ENCODE results near the gene EPM2AIP1.
"Not testable (repeated sequence)": the region's sequence is repeated elsewhere in the genome, so short reads cannot be mapped to it uniquely, and the experiment has no call there.

Gene EPM2AIP1

DNA sequence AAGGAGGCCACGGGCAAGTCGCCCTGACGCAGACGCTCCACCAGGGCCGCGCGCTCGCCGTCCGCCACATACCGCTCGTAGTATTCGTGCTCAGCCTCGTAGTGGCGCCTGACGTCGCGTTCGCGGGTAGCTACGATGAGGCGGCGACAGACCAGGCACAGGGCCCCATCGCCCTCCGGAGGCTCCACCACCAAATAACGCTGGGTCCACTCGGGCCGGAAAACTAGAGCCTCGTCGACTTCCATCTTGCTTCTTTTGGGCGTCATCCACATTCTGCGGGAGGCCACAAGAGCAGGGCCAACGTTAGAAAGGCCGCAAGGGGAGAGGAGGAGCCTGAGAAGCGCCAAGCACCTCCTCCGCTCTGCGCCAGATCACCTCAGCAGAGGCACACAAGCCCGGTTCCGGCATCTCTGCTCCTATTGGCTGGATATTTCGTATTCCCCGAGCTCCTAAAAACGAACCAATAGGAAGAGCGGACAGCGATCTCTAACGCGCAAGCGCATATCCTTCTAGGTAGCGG, at the start of gene EPM2AIP1:
EPM2AIP1 (minus strand) TSS at position 326 of the 520 bp plus-strand sequence; CDS start at position 272, 54 bp downstream.
- DNase-seq (ENCODE audit: low spot score) = no peak

GRCh38 chr3:37042712-37043111, 49.8 kb upstream of the EPM2AIP1 start:
- DNase-seq (ENCODE audit: low spot score) = not testable (repeated sequence)

- DNase-seq (ENCODE audit: low spot score) = no peak
These were observed 48.7 kb upstream of the EPM2AIP1 start for GRCh38 chr3:37041546-37042195.

DNA sequence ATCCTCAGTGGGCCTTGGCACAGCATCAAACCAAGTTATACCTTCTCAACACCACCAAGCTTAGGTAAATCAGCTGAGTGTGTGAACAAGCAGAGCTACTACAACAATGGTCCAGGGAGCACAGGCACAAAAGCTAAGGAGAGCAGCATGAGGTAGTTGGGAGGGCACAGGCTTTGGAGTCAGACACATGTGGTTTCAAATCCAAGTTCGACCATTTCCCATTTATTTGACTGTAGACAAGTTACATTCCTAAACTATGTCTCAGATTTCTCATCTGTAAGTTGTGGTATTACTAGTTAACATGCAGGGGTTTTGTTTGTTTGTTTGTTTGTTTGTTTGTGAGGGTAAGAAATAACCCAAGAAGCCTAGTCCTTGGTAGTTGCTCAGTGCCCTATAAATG, 47.3 kb upstream of the EPM2AIP1 start:
- no peak for DNase-seq (ENCODE audit: low spot score)

DNA sequence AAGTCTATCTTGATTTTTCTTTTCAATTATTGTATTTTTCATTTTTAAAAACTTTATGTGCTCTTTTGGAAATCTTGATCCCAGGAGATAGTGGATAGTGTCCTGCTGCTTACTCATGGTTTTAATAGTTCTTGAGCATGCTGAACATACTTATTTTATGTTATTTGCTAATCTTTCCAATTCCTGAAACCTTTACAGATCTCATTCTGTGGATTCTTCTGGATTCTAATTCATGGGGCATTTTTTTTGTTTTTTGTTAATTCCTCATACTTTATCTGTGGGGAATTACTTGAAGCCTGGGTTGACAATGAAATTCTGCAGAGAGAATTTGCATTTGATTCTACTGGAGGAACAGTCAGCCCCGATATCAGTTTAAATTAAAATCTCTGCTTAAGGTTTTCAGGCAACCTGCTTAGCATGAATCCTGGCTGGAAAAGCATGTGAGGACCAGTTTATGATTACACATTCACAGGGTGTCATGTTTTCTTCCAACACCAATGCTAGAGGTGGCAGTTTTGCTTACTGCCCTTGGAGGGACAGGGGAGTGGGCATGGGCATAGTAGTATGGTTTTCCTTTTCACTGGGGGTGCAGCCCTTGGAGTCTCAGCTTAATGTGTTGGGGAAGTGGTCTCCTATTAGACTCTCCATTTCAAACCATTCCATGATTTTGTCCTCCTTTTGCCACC, 46.4 kb upstream of the EPM2AIP1 start:
- DNase-seq (ENCODE audit: low spot score) = no peak

DNA sequence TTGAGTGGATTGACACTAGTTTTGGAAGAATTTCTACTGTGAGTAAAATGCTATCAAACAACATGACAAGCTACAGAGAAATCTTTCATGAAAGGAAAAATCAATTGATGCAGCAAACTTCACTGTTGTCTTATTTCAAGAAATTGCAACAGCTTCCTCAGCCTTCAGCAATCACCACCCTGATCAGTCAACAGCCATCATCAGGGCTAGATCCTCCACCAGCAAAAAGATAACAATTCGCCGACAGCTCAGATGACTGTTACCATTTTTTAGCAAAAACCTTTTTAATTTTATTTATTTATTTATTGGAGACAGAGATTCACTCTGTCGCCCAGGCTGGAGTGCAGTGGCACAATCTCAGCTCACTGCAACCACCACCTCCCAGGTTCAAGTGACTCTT, 44.4 kb upstream of the EPM2AIP1 start:
- DNase-seq (ENCODE audit: low spot score) = no peak

DNA sequence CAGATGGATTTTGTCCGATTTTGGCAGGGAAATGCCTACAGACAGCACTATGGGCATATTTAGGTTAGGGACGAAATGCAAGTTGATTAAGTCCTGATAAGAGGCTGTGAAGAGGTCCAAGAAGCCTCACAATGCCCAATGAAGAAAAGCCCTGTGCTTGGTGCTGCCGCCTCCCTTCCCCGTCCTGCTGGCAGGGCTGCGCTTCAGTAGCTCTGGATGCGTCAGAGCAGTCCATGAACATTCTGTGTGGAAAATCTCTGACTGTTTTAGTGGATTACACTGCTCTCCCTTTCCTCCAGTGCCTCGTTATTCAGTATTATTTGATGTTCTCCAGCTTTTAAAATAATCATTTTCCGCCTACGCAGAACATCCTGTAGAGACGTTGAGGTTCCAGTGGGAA, 40.0 kb upstream of the EPM2AIP1 start:
- peak; percentile 73 for DNase-seq (ENCODE audit: low spot score)

- DNase-seq (ENCODE audit: low spot score) = no peak
These were observed 38.3 kb upstream of the EPM2AIP1 start for GRCh38 chr3:37031096-37031682.

GRCh38 chr3:37030588-37030987, 37.7 kb upstream of the EPM2AIP1 start:
- no peak for DNase-seq (ENCODE audit: low spot score)

- no peak for DNase-seq (ENCODE audit: low spot score)
These were observed 36.7 kb upstream of the EPM2AIP1 start for GRCh38 chr3:37029516-37030163.

DNA sequence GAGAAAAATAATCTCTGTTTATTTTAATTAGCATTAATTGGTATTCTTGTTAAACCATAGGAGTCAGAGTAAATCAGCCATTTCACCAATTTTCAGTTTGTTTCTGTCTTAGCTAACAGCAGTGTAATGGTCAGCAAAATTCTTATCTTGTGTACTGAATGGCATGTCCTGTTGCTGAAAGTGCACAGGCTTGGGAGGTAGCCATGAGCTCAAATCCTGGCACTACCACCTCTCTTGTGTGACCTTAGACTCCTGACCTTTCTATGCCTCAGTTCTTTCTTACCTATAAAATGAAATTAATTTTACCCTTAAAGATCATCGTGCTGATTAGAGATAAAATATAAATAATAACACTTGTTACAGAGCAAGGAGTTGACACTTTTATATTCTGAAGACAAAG, 36.2 kb upstream of the EPM2AIP1 start:
- no peak for DNase-seq (ENCODE audit: low spot score)

GRCh38 chr3:37028329-37028728, 35.4 kb upstream of the EPM2AIP1 start:
- DNase-seq (ENCODE audit: low spot score) = peak; percentile 23

- no peak for DNase-seq (ENCODE audit: low spot score)
These were observed 33.9 kb upstream of the EPM2AIP1 start for GRCh38 chr3:37026851-37027250.

GRCh38 chr3:37025561-37026335, 32.8 kb upstream of the EPM2AIP1 start:
- DNase-seq (ENCODE audit: low spot score) = no peak

- DNase-seq (ENCODE audit: low spot score) = no peak
These were observed 32.0 kb upstream of the EPM2AIP1 start for GRCh38 chr3:37024820-37025405.

GRCh38 chr3:37024092-37024491, 31.2 kb upstream of the EPM2AIP1 start:
- no peak for DNase-seq (ENCODE audit: low spot score)

- no peak for DNase-seq (ENCODE audit: low spot score)
These were observed 24.8 kb upstream of the EPM2AIP1 start for GRCh38 chr3:37017683-37018082.

DNA sequence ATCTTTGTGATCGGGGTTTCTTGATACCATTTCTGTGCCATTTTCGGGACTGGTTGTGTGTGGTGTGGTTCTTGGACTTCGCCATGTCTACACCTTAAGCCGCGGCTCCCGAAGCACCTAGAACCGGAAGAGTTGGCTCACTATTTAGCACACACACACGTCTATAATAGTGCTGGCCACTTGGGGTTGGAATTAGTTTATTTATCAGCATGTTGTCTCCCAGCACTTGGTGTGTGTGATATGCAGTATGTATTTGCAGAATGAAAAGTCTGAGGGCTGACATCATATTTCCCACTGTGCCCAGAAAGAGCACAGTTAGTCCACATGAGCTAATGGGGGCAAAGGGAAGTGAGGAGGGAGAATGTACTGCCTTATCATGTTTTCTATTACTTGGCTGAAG, 24.0 kb upstream of the EPM2AIP1 start:
- DNase-seq (ENCODE audit: low spot score) = no peak

- DNase-seq (ENCODE audit: low spot score) = no peak
These were observed 22.7 kb upstream of the EPM2AIP1 start for GRCh38 chr3:37015642-37016041.

- DNase-seq (ENCODE audit: low spot score) = no peak
These were observed 21.7 kb upstream of the EPM2AIP1 start for GRCh38 chr3:37014620-37015019.

All from Ammon's horn (tissue), 1 donor.